Measurements from ENCODE around the gene DLEC1. TPM values are rescaled to one million over a fixed set of nuclear protein-coding genes. Genes with fewer than 3 reads are reported as not detected.

The DLEC1 gene
- total and polyA plus RNA-seq, 8 donors, result 0.14 to 0.75 (median 0.51) TPM

GRCh38 chr3:38140326-38141172 lies 101.5 kb downstream of the DLEC1 start:
- H3K27me3 ChIP-seq, result no peaks in the 10 kb centered on the region
- FAIRE-seq (no peak), ATAC-seq (no peak), DNase-seq (no peak)
- H3K4me3 ChIP-seq, result no peak overlapping the region
- intact Hi-C loops (cut with DNase I), result no loop called here
- H3K36me3 ChIP-seq, result peaks cover 0 to 8% (median 7%) of the 10 kb centered on the region in 3 donors
- WGBS, 2 donors, result 95% methylated on average over 13 of the region's 13 CpGs
- H3K27ac ChIP-seq, result no peak overlapping the region
- no peaks in the 10 kb centered on the region for H3K9me3 ChIP-seq
- peaks cover 4 to 19% (median 7%) of the 10 kb centered on the region in 3 donors for H3K4me1 ChIP-seq
- TF ChIP-seq CTCF (IDR thresholded peaks at IDR 0.05), result no peak

- Histone ChIP-seq H3K9me3 (no peaks in the 10 kb centered on the region), H3K27me3 (no peaks in the 10 kb centered on the region), H3K27ac (no peak overlapping the region), H3K4me3 (no peak overlapping the region), H3K36me3 (peaks cover 0 to 8% (median 7%) of the 10 kb centered on the region in 3 donors), H3K4me1 (peaks cover 0 to 16% (median 4%) of the 10 kb centered on the region in 3 donors)
- intact Hi-C loops (cut with DNase I), result no loop called here
- WGBS, 2 donors, result 93% methylated on average over 7 of the region's 7 CpGs
- no peak for ATAC-seq
- TF ChIP-seq CTCF (IDR thresholded peaks at IDR 0.05), result no peak
- FAIRE-seq, result no peak
- DNase-seq, result no peak
Measured at GRCh38 chr3:38141173-38141951, 102.4 kb downstream of the DLEC1 start.

DNA sequence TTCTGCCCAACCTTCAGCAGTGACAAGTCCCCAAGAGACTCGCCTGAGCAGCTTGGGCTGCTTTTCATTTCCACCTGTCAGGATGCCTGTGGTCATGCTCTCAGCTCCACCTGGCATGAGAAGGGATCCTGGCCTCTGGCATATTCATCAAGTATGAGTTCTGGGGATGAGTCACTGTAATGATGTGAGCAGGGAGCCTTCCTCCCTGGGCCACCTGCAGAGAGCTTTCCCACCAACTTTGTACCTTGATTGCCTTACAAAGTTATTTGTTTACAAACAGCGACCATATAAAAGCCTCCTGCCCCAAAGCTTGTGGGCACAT lies 102.9 kb downstream of the DLEC1 start:
- DNase-seq (no peak), FAIRE-seq (no peak), ATAC-seq (no peak)
- Histone ChIP-seq H3K36me3 (peaks cover 0 to 8% (median 7%) of the 10 kb centered on the region in 3 donors), H3K27me3 (no peaks in the 10 kb centered on the region), H3K4me3 (no peak overlapping the region), H3K27ac (no peak overlapping the region), H3K9me3 (no peaks in the 10 kb centered on the region), H3K4me1 (peaks cover 0 to 16% (median 4%) of the 10 kb centered on the region in 3 donors)
- intact Hi-C loops (cut with DNase I), result no loop called here
- TF ChIP-seq CTCF (IDR thresholded peaks at IDR 0.05), result no peak
- WGBS, 2 donors, result 87 to 90% methylated on average over 2 of the region's 2 CpGs

DNA sequence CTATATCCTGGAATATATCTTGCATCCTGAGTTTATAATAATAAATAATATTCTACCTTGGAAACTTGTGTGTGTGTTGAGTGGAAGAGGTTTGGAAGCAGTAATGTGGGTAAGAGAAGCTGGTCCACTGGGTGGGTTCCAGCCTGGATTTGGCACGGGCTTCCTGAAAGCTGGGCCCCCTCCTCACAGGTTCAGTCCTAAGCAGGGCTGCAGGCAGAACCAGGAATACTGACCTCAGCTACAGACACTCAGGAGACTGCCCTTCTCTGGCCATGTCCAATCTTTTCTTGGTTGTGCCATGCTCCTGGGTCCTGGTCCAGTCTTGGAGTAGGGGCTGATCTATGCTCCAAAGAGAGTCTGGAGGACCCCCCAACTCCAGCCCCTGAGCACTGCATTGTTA lies 104.0 kb downstream of the DLEC1 start:
- H3K4me3 ChIP-seq, result no peak overlapping the region
- peaks cover 0 to 12% (median 2%) of the 10 kb centered on the region in 3 donors for H3K4me1 ChIP-seq
- H3K36me3 ChIP-seq, result peaks cover 0 to 8% (median 7%) of the 10 kb centered on the region in 3 donors
- no peak for FAIRE-seq
- intact Hi-C loops (cut with DNase I), result no loop called here
- no peak for ATAC-seq
- no peaks in the 10 kb centered on the region for H3K9me3 ChIP-seq
- DNase-seq, result no peak
- H3K27me3 ChIP-seq, result no peaks in the 10 kb centered on the region
- TF ChIP-seq CTCF (IDR thresholded peaks at IDR 0.05), result no peak
- WGBS, 2 donors, result 55 to 68% methylated on average over 1 of the region's 1 CpG
- H3K27ac ChIP-seq, result no peak overlapping the region

Data from pancreas (tissue), 10 donors.